GM12878 (cell line): ENCODE data around the gene LHFPL2. TPM values are rescaled to one million over a fixed set of nuclear protein-coding genes. Genes with fewer than 3 reads are reported as not detected.

Experiments
- ATAC-seq: fragments of 200-7000 bp; cut with Tn5 transposase; 3 replicates; pipeline ENCODE4 v1.9.1; 2020; ENCODE audit warnings: mild to moderate bottlenecking, moderate library complexity
- BruUV-seq: library from RNA; stranded (reverse); fragments of 400-500 nt; replicated peaks from 2 replicates; lab custom pipeline; 2021; lab: Mats Ljungman, UMichigan
- CTCF ChIA-PET: fragments of 300-600 bp; sonication (Branson Sonifier 250); formaldehyde crosslinking; extraction: SDS; loops from one replicate; lab custom pipeline; 2021; ENCODE audit warnings: inconsistent platforms; lab: Yijun Ruan, JAX
- POLR2A ChIA-PET: fragments of 350-600 bp; formaldehyde crosslinking; extraction: SDS; loops from one replicate; lab custom pipeline; 2021; ENCODE audit warnings: inconsistent platforms; lab: Charles Lee
- RAD21 ChIA-PET: fragments of 300-600 bp; sonication (Branson Sonifier 250); formaldehyde crosslinking; loops from one replicate; lab custom pipeline; 2023; ENCODE audit warnings: antibody characterized with exemption; ENCODE audit not compliant: unreplicated experiment; lab: Charles Lee
- SMC1A ChIA-PET: fragments of 300-600 bp; sonication (Branson Sonifier 250); formaldehyde crosslinking; loops from one replicate; lab custom pipeline; 2023; ENCODE audit not compliant: unreplicated experiment, uncharacterized antibody; lab: Charles Lee
- DNase-seq: peaks from one replicate; pipeline ENCODE4 v3.0.0-alpha.2; 2011; ENCODE audit warnings: low read depth, low spot score
- FAIRE-seq: peaks from 3 replicates; lab custom pipeline; 2011; peaks lifted over from hg19 to GRCh38; lab: Jason Lieb, UNC
- H2AFZ ChIP-seq: 2 replicates; pipeline ENCODE4 v1.6.0; 2011; ENCODE audit warnings: low read depth, low read length, control low read depth; ENCODE audit not compliant: control insufficient read depth
- H3K27ac ChIP-seq: 2 replicates; pipeline ENCODE4 v1.5.1; 2011; ENCODE audit warnings: control low read depth; ENCODE audit not compliant: control insufficient read depth, insufficient read depth
- H3K27me3 ChIP-seq, 2 experiments: replicated peaks in 1 of 2; 2 replicates each; pipeline versions ENCODE4 v1.6.0 to v1.6.1; 2011; ENCODE audit warnings: low read length in 1 of 2; ENCODE audit not compliant: control insufficient read depth in 2 of 2, insufficient read depth in 2 of 2
- H3K36me3 ChIP-seq, 2 experiments: 2 replicates each; pipeline ENCODE4 v1.5.1; 2011; ENCODE audit warnings: low read length in 1 of 2; ENCODE audit not compliant: control insufficient read depth in 2 of 2, insufficient read depth in 2 of 2
- H3K4me1 ChIP-seq: 2 replicates; pipeline ENCODE4 v1.6.1; 2011; ENCODE audit warnings: mild to moderate bottlenecking, low read length, moderate library complexity, mixed read lengths; ENCODE audit not compliant: control insufficient read depth, insufficient read depth
- H3K4me2 ChIP-seq: 2 replicates; pipeline ENCODE4 v1.6.0; 2011; ENCODE audit warnings: control low read depth; ENCODE audit not compliant: control insufficient read depth, insufficient read depth
- H3K4me3 ChIP-seq: fragments of 200-600 bp; sonication (generic); 2 replicates; pipeline ENCODE4 v1.5.1; 2016
- H3K79me2 ChIP-seq: 2 replicates; pipeline ENCODE4 v1.6.0; 2011; ENCODE audit warnings: low read length; ENCODE audit not compliant: control insufficient read depth, insufficient read depth
- H3K9ac ChIP-seq: 2 replicates; pipeline ENCODE4 v1.8.0; 2011; ENCODE audit warnings: low read length, control low read depth, mixed read lengths; ENCODE audit not compliant: control insufficient read depth, insufficient read depth
- H3K9me3 ChIP-seq: replicated peaks from 3 replicates; pipeline ENCODE4 v1.5.1; 2011; ENCODE audit warnings: mild to moderate bottlenecking, low read length; ENCODE audit not compliant: control insufficient read depth, insufficient read depth
- H4K20me1 ChIP-seq: 2 replicates; pipeline ENCODE4 v1.6.0; 2011; ENCODE audit not compliant: control insufficient read depth, insufficient read depth
- BACH1 ChIP-seq: fragments of 450-650 bp; IDR thresholded peaks from 2 replicates; pipeline ENCODE4 v1.6.1; 2017; ENCODE audit warnings: mild to moderate bottlenecking, borderline replicate concordance
- IKZF1 ChIP-seq: fragments of 450-650 bp; conservative IDR thresholded peaks from 2 replicates; pipeline ENCODE4 v1.6.1; 2017; ENCODE audit warnings: antibody characterized with exemption, mild to moderate bottlenecking
- KAT2A ChIP-seq: conservative IDR thresholded peaks from 2 replicates; pipeline ENCODE4 v1.6.1; 2011; ENCODE audit warnings: low read depth, low read length; ENCODE audit not compliant: control insufficient read depth
- NR2C2 ChIP-seq: IDR thresholded peaks from 2 replicates; pipeline ENCODE4 v1.6.1; 2011; ENCODE audit warnings: borderline replicate concordance, low read depth; ENCODE audit not compliant: control insufficient read depth, insufficient read length
- POLR2AphosphoS2 ChIP-seq: IDR thresholded peaks from 2 replicates; pipeline ENCODE4 v1.6.1; 2011; ENCODE audit warnings: low read depth, mild to moderate bottlenecking, low read length, improper control_type of control experiment, moderate library complexity
- PRDM15 ChIP-seq: fragments of 450-650 bp; formaldehyde crosslinking; IDR thresholded peaks from 2 replicates; pipeline ENCODE4 v1.4.0; 2020; ENCODE audit warnings: mild to moderate bottlenecking, moderate library complexity
- RBBP5 ChIP-seq: fragments of 200-600 bp; sonication (generic); conservative IDR thresholded peaks from 2 replicates; pipeline ENCODE4 v1.6.1; 2016
- RUNX3 ChIP-seq: IDR thresholded peaks from 2 replicates; pipeline ENCODE4 v1.6.1; 2012; ENCODE audit warnings: low read length, inconsistent platforms
- SREBF1 ChIP-seq: IDR thresholded peaks from 2 replicates; pipeline ENCODE4 v1.6.1; 2012; ENCODE audit warnings: mild to moderate bottlenecking, low read length
- ZBTB33 ChIP-seq: fragments of 450-650 bp; IDR thresholded peaks from 2 replicates; pipeline ENCODE4 v1.6.1; 2017; ENCODE audit warnings: mild to moderate bottlenecking
- WGBS: methylation state at CpG from one replicate; pipeline ENCODE4 v1.1.6; 2016; ENCODE audit warnings: low lambda C conversion rate; ENCODE audit not compliant: insufficient replicate concordance, insufficient coverage; ENCODE audit errors: missing lambda C conversion rate; 5-methylcytosine and 5-hydroxymethylcytosine counted together
- in situ Hi-C: fragments of 300-500 bp; cut with MboI; formaldehyde crosslinking; loops from 9 replicates; pipeline ENCODE4 v1.14.3; 2018; ENCODE audit warnings: mixed read lengths
- intact Hi-C: fragments of 100-400 bp; cut with micrococcal nuclease; formaldehyde crosslinking; loops from one replicate; pipeline ENCODE4 v1.14.2; 2022; ENCODE audit not compliant: unreplicated experiment
- polyA plus RNA-seq, 11 experiments: library from polyadenylated mRNA; depleted of rRNA in 4 of 11; unstranded in 6 of 11; stranded (reverse) in 5 of 11; fragments of >200 nt; fragmentation: Nextera tagmentation in 4 of 11; fragmentation: Illumina TruSeq in 1 of 11; extraction: Ambion mirVana in 4 of 11; extraction: Trizol in 1 of 11; gene quantifications; 1 replicate in 1 of 11; 2 replicates in 10 of 11; pipeline versions ENCODE4 v1.2.1 to v1.2.3, GENCODE V29; 2011 to 2016; ENCODE audit warnings: inconsistent platforms in 2 of 11, missing spikeins in 2 of 11, low read depth in 1 of 11
- total RNA-seq, 4 experiments: library from RNA; depleted of rRNA in 3 of 4; stranded (reverse); fragments of >200 nt in 3 of 4; fragmentation: Illumina TruSeq in 1 of 4; extraction: Trizol in 1 of 4; gene quantifications; 2 replicates each; pipeline versions ENCODE4 v1.2.1 to v1.2.3, GENCODE V29; 2013 to 2021
- TF ChIP-seq, protein P1 (sequence below): IDR thresholded peaks from 2 replicates; pipeline ENCODE4 v1.6.1; 2011; ENCODE audit warnings: mild to moderate bottlenecking, low read depth, low read length, moderate library complexity; ENCODE audit not compliant: insufficient replicate concordance
- TF ChIP-seq, protein P2 (sequence below): fragments of 450-650 bp; conservative IDR thresholded peaks from 2 replicates; pipeline ENCODE4 v1.6.1; 2017; ENCODE audit warnings: mild to moderate bottlenecking, moderate library complexity

Gene LHFPL2
- total and polyA plus RNA-seq, 10 of the 15 experiments (the other 5 are each of a cell fraction or from before 2014, with no cell fraction given) = 4.1 to 21.8 (median 12.5) TPM

DNA sequence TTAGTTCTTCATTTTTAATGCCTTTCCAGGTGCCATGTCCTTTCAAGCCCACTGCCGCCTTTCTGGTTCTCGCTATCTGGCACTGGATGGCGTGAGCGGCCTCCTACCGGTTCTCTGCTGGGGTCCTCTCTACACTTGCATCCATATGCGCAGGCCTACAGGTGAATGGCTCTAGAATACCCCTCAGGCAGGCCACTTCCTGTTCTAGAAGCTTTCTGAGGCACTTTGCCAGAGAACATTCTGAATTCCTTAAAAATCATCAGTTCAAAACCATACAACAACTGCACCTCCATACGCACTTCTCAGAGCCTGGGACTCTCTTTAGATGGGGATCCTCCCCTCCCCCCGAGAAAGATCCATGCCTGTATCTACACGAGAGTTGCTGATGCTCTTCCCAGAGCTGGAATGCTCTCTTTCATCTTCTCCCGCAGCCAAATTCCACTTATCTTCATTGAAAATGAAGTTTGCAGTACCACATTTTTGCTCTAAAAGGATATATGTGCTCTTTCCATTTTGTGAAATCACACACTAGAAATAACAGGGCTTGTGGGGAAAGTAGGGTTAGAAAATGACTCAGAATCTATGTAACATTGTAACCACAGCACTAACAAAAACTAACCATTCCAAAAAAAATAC is 1.4 kb upstream of the LHFPL2 start (continued):
- TF ChIP-seq PRDM15 (no peak), IKZF1 (peak; percentile 27; the same call in 1 of the 2 replicates), NR2C2 (no peak)
- TF ChIP-seq, protein P1, sequence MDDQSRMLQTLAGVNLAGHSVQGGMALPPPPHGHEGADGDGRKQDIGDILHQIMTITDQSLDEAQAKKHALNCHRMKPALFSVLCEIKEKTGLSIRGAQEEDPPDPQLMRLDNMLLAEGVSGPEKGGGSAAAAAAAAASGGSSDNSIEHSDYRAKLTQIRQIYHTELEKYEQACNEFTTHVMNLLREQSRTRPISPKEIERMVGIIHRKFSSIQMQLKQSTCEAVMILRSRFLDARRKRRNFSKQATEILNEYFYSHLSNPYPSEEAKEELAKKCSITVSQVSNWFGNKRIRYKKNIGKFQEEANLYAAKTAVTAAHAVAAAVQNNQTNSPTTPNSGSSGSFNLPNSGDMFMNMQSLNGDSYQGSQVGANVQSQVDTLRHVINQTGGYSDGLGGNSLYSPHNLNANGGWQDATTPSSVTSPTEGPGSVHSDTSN = no peak

- no TSS peak for BruUV-seq
- RAD21 ChIA-PET = interaction anchor here (0.9 to 1.5 kb wide), 3 partner anchors 73 to 236 kb away, joined by 4 to 5 read pairs (median 5); no protein-coding TSS in a partner anchor
- Histone ChIP-seq H4K20me1 (no peaks in the 10 kb centered on the region), H3K27me3 (no peaks in the 10 kb centered on the region), H3K4me2 (peak overlapping the region; percentile 77), H3K36me3 (no peaks in the 10 kb centered on the region), H3K4me1 (peaks cover 19% of the 10 kb centered on the region), H3K79me2 (peaks cover 31% of the 10 kb centered on the region), H3K9ac (peak overlapping the region; percentile 93), H3K4me3 (peak overlapping the region; percentile 57; the same call in 1 of the 2 replicates), H3K9me3 (no peaks in the 10 kb centered on the region), H3K27ac (peak overlapping the region; percentile 31), H2AFZ (peak overlapping the region; percentile 81)
- POLR2A ChIA-PET = interaction anchor here (1.5 kb wide), 1 partner anchor 77 kb away, joined by 3 read pairs; no protein-coding TSS in a partner anchor
- intact Hi-C loops = loop anchor here (2.0 to 10.0 kb wide), 3 partner anchors 78 to 326 kb away; no protein-coding TSS in a partner anchor
- DNase-seq (no peak), ATAC-seq (no peak), FAIRE-seq (peak; percentile 27)
- CTCF ChIA-PET = interaction anchor here (1.0 to 1.6 kb wide), 2 partner anchors 42 to 78 kb away, joined by 3 read pairs; no protein-coding TSS in a partner anchor
- SMC1A ChIA-PET = interaction anchor here (1.1 to 1.8 kb wide), 5 partner anchors 12 to 115 kb away, joined by 3 to 5 read pairs (median 3); no protein-coding TSS in a partner anchor
- in situ Hi-C loops = no loop called here
- 28% methylated on average over 15 of the region's 23 CpGs for WGBS
- TF ChIP-seq, protein P2, sequence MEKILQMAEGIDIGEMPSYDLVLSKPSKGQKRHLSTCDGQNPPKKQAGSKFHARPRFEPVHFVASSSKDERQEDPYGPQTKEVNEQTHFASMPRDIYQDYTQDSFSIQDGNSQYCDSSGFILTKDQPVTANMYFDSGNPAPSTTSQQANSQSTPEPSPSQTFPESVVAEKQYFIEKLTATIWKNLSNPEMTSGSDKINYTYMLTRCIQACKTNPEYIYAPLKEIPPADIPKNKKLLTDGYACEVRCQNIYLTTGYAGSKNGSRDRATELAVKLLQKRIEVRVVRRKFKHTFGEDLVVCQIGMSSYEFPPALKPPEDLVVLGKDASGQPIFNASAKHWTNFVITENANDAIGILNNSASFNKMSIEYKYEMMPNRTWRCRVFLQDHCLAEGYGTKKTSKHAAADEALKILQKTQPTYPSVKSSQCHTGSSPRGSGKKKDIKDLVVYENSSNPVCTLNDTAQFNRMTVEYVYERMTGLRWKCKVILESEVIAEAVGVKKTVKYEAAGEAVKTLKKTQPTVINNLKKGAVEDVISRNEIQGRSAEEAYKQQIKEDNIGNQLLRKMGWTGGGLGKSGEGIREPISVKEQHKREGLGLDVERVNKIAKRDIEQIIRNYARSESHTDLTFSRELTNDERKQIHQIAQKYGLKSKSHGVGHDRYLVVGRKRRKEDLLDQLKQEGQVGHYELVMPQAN = no peak
- TF ChIP-seq BACH1 (no peak), POLR2AphosphoS2 (no peak), KAT2A (no peak), SREBF1 (no peak), RBBP5 (no peak), RUNX3 (no peak), ZBTB33 (no peak)
Measured at GRCh38 chr5:78649211-78649695, 681 bp upstream of the LHFPL2 start.
